Fibroblast of the aortic adventitia (primary cell): ENCODE results near the gene SLCO1A2. TPM values are rescaled to one million over a fixed set of nuclear protein-coding genes. Genes with fewer than 3 reads are reported as not detected.

Experiments used
- DNase-seq: peaks from one replicate; pipeline ENCODE4 v3.0.0-alpha.2; 2010; ENCODE audit warnings: low read depth
- H3K4me3 ChIP-seq: 2 replicates; pipeline ENCODE4 v1.5.1; 2011; ENCODE audit warnings: low read depth, mild to moderate bottlenecking, control low read depth, low read length, moderate library complexity
- total RNA-seq: library from RNA; depleted of rRNA; stranded (reverse); fragments of >200 nt; gene quantifications from 2 replicates; pipeline ENCODE4 v1.2.3, GENCODE V29; 2012; ENCODE audit warnings: low replicate concordance
- TF ChIP-seq, protein P1 (sequence below): IDR thresholded peaks from 2 replicates; pipeline ENCODE4 v1.5.1; 2011; ENCODE audit warnings: mild to moderate bottlenecking, low read length, control low read depth, inconsistent platforms; ENCODE audit not compliant: insufficient read depth

Gene SLCO1A2
- total RNA-seq, 1 donor, result 0.09 TPM

DNA sequence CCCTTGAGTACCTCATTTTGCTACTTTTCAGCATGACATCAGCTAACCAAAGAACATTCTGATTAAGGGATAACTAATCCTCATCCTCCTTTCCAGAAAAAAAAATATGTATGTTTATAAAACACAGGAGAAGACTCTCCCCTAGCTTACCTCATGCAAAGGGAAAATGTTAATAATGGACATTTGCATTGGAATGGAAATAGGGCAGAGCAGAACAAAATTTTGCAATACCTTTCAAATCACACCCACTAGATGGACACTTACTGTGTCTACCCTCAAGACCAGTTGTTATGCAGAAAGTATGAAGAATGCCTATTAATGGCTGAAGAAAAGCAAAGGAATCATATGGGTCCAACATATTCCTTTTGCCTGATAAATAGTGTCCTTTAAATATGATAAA, 8.9 kb upstream of the SLCO1A2 start:
- TF ChIP-seq, protein P1, sequence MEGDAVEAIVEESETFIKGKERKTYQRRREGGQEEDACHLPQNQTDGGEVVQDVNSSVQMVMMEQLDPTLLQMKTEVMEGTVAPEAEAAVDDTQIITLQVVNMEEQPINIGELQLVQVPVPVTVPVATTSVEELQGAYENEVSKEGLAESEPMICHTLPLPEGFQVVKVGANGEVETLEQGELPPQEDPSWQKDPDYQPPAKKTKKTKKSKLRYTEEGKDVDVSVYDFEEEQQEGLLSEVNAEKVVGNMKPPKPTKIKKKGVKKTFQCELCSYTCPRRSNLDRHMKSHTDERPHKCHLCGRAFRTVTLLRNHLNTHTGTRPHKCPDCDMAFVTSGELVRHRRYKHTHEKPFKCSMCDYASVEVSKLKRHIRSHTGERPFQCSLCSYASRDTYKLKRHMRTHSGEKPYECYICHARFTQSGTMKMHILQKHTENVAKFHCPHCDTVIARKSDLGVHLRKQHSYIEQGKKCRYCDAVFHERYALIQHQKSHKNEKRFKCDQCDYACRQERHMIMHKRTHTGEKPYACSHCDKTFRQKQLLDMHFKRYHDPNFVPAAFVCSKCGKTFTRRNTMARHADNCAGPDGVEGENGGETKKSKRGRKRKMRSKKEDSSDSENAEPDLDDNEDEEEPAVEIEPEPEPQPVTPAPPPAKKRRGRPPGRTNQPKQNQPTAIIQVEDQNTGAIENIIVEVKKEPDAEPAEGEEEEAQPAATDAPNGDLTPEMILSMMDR, result no peak
- DNase-seq, result no peak
- no peak overlapping the region for H3K4me3 ChIP-seq

GRCh38 chr12:21341769-21342168, 7.1 kb upstream of the SLCO1A2 start:
- TF ChIP-seq, protein P1, result no peak

DNA sequence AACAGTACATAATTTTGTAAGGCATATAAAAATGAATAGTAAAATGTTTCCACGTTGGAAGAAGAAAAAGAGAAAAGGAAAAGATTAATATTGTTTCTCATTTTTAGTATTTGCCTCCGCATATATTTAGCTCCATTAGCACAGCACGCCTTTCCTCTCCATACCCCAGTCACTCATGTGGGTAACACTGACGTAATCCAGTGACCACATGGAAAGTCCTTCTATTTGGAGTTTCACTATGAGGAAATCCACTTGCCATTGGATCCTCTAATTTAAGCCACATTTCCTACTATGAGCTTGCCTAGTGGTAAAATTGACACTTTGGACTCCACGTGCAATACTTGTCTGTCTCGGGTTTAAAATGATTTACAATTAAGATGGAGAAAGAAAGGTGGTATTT, 5.7 kb upstream of the SLCO1A2 start:
- no peak overlapping the region for H3K4me3 ChIP-seq
- TF ChIP-seq, protein P1, result no peak
- no peak for DNase-seq

More at GRCh38 chr12:21341769-21342168, 7.1 kb upstream of the SLCO1A2 start:
- no peak for DNase-seq
- no peak overlapping the region for H3K4me3 ChIP-seq

- no peak for DNase-seq
- TF ChIP-seq, protein P1, result no peak
- no peak overlapping the region for H3K4me3 ChIP-seq
Observed at GRCh38 chr12:21339921-21340320, 5.2 kb upstream of the SLCO1A2 start.

GRCh38 chr12:21337959-21338744, 3.4 kb upstream of the SLCO1A2 start:
- TF ChIP-seq, protein P1, result no peak
- no peak for DNase-seq

GRCh38 chr12:21337453-21337852, 2.7 kb upstream of the SLCO1A2 start:
- no peak overlapping the region for H3K4me3 ChIP-seq
- DNase-seq, result no peak
- TF ChIP-seq, protein P1, result no peak

More at GRCh38 chr12:21337959-21338744, 3.4 kb upstream of the SLCO1A2 start:
- H3K4me3 ChIP-seq, result no peak overlapping the region
